ENCODE data around the gene ELMO1.
A peak's percentile ranks its signal among the peaks of the same experiment; 100 is the strongest.

The ELMO1 gene

GRCh38 chr7:36865019-36865418 is 583.6 kb downstream of the ELMO1 start:
- DNase-seq (ENCODE audit: low read depth in 2 of 2, low spot score in 1 of 2): no peak

DNA sequence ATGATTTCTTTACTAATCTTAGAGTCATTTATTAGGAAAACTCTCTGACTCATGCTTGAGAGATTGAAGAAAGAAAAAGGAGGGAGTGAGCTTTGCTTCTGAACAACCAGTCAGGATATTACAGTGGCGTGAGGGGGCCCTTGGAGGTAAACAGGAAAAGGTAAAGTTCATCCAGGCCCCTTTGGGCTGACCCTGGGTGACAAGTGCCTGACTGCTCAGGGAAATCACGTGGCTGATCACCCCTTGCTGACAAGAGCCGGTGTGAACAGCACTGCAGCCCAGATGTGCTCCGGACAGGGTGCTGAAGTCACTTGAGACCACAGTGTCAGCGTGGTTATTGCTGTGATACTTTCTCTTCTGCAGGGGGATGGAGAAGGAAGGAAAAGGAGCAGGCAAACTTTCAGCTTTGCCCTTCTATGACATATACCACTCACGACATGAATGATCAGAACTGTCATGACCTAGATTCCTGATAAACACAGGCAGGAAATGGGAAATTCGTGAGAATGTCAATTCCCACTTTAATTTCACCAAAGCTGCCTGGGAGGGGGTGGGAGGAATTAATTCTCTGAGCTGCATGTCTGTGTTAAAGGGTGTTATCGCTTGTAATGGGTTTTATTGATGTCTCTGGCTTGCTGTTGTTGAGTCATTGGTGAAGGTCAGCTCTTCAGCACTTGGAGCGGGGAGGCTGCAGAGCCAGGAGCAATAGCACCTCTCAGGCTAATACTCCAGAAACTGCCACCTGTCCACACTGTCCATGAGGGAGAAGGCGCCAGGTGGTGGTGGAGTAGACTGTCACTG is 584.6 kb downstream of the ELMO1 start:
- DNase-seq (ENCODE audit: low read depth in 2 of 2, low spot score in 1 of 2): peak in 1 of 2 donors; percentile 13

DNA sequence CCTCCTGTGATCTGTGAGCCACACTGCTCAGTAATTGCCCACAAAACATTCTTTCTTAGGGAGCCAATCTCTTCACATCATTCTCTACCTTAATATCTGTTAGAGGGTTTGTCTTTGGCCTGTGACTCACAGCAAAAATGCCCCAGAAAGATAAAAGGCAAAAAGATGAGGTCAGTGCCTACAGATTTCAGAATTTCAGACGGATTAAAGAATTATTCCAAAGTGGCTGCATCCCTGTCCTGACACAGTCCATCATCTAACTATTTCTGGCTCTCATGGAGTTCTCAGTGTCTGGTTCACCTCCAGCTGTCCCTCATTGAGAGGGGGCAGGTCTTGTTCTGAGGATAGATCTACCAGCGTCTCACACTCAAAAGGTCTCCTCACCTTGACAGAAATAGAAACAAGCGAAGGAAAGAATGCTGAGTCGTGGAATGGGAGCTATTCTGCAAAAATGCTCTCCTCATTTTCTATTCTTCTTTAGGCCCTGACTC is 585.8 kb downstream of the ELMO1 start:
- DNase-seq (ENCODE audit: low read depth in 2 of 2, low spot score in 1 of 2): no peak

DNA sequence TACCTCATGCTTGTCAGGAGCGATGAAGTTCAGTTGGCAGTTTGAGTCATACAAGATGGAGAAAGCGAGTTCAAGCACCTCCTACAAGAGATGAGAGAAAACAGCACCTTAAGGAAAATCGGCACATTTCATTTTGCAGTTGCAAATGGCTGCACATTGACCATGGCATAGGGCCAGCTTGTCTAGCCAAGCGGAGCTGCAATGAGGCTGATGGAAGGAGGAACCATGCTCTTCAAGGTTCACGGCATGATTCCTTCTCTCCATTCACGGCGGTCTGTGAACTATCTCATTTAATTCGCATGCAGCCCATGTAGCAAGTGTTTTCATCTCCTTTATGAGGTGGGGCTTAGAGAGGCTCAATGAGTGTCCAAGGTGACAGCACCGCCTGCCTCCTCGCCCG is 587.0 kb downstream of the ELMO1 start:
- no peak for DNase-seq (ENCODE audit: low read depth in 2 of 2, low spot score in 1 of 2)

DNA sequence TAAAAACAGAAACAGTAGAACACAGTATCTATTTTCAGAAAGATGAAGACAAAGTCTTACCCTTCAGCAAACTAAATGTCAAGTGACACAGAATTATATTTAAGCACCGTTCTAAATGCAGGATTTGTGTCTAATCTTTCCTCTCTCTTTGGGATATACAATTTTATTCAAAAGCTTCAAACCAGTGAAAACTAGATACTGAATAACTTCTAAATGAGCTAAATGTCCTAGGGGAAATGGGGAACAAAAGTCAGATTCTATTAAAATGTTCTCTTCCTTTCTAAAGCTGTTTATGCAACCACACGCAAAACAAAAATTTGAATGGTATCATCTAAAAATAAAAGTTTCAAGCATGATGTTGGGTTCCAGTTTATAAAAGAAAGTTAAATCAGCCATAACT is 588.0 kb downstream of the ELMO1 start:
- no peak for DNase-seq (ENCODE audit: low read depth in 2 of 2, low spot score in 1 of 2)

- DNase-seq (ENCODE audit: low read depth in 2 of 2, low spot score in 1 of 2): no peak
These were observed 593.3 kb downstream of the ELMO1 start for GRCh38 chr7:36855330-36855729.

- no peak for DNase-seq (ENCODE audit: low read depth in 2 of 2, low spot score in 1 of 2)
These were observed 594.0 kb downstream of the ELMO1 start for GRCh38 chr7:36854652-36855051.

GRCh38 chr7:36852931-36853330 is 595.7 kb downstream of the ELMO1 start:
- DNase-seq (ENCODE audit: low read depth in 2 of 2, low spot score in 1 of 2): no peak

DNA sequence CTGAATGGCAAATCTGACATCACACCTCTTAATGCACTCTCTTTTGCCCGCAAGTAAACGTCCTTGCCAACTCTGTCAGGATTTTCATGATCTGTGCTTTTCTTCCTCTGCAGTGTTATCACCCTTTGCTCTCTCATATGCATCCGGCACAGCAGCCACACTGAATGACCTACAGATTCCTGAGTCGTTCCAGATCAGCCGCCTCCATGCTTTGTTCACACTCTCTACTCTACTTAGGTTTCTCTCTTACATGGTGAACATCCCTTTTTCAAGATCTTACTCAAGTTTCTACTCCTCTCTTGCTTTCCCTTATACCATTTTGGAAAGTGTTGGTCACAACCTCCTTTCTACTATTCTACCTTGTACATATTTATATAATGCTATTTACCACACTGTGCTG is 596.6 kb downstream of the ELMO1 start:
- DNase-seq (ENCODE audit: low read depth in 2 of 2, low spot score in 1 of 2): no peak

DNA sequence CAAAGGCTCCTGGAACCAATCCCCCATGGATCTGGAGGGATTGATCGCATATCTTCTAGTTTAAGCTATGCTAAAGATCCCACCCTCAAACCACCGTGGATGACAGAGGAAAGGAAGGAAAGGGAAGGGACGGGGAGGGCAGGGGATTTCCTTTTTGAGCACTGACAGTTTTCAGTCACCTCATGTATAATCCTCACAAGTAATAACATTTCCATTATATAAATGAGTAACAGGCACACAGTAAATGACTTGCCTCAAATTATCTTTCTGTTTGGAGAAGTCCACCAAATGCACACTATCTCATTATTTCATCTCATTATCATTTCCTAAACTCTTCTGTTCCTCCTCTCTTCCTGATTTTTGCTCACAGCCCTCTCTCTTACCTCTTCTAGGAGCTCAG is 597.3 kb downstream of the ELMO1 start:
- no peak for DNase-seq (ENCODE audit: low read depth in 2 of 2, low spot score in 1 of 2)

DNA sequence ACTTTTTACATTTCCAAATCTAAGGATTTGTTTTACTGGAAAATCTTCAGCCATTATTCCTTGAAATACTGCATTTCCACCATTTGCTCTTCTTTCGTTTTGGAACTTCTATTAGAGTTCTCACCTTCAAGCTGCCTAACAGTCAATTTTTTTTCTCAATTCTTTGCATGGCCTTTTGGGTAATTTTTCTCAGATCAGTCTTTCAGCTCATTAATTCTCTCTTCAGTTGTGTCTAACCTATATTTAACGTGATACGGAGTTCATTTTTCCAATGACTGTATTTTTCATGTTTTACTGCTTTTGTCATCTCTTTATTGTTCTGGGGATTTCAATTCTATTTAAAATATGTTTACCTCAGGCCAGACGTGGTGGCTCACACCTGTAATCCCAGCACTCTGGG is 600.7 kb downstream of the ELMO1 start:
- no peak for DNase-seq (ENCODE audit: low read depth in 2 of 2, low spot score in 1 of 2)

DNA sequence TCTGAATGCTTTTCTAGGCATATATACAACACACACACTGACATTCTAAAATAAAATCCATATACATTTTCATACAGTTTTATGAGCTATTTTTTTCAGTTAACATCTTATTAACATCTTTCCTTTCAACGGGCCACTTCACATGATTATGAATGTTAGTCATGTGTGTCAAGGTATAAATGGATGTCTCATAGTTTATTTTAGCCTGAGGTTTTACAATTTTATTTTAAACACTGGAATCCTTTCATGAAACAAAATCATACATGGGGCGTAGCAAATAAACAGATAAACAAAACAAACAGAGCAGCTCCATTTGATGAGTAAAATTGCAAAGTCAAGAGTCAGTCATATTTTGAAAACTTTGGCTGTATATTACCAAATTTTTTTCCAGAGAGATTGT is 604.3 kb downstream of the ELMO1 start:
- DNase-seq (ENCODE audit: low read depth in 2 of 2, low spot score in 1 of 2): no peak

DNA sequence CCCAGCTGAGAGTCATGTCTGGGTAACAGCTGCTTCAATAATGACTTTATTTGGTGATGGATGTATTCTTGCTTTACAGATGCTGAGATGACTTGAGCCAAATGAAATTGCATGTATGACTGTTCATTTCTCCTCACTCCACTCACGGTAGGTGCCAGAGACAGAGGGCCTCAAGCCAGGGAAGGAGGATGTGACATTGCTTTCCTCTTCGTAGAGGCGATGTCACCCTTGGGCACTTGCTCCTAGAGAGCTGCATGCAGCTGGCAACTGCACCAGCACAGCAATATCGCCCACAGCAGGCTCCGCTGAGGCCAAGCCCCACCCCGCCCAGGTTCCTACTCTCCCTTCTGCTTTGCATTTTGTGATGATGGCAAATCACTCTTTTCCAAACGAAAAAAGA is 607.8 kb downstream of the ELMO1 start:
- DNase-seq (ENCODE audit: low read depth in 2 of 2, low spot score in 1 of 2): no peak

DNA sequence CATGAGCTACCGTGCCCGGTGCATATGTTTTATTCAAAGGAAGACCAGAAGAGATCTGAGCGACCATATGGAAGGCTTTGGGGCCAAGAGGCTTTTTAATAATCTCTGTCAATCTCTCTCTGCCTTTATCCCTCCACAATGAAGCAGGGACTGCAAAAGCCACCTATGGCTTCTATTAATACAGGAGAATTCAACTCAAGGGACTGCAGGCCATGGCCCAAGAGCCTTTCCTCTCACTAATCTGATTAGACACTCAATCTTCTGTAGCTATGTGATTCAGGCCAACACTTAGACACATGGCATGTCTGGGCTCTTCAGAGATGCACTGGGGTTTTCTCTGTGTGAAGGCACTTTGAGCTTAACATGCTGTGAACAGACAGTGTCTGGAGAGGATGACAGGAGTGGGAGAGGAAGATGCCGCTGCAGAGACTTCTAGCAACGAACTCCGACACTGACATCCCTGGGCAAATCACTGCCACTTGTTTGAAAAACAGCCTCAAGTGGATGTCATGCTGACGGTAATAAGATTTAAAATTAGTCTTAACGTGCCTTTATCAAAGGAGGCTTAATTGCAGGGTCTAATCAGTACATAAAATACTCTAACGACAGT is 609.9 kb downstream of the ELMO1 start:
- no peak for DNase-seq (ENCODE audit: low read depth in 2 of 2, low spot score in 1 of 2)

DNA sequence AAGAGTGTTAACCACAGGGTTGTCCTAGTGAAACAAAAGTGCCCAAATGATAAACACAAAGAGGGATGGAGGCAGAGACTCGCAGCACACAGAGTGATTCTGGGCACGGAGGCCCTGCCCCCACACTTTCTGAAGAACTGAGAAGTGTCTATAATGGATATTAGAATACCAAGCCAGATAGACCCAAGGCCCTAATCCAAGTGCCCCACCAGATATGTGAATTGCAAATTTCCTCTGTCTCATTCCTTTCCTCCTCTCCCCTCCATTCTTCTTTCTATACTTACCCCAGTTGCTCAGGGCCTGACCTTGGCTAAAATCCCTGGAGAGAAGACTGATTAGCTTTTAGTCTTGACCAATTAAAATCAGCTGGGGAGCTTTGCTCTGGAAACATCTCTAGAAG is 617.6 kb downstream of the ELMO1 start:
- DNase-seq (ENCODE audit: low read depth in 2 of 2, low spot score in 1 of 2): no peak

GRCh38 chr7:36827726-36828703 is 620.6 kb downstream of the ELMO1 start:
- DNase-seq (ENCODE audit: low read depth in 2 of 2, low spot score in 1 of 2): no peak

- DNase-seq (ENCODE audit: low read depth in 2 of 2, low spot score in 1 of 2): no peak
These were observed 623.2 kb downstream of the ELMO1 start for GRCh38 chr7:36825501-36825900.

- no peak for DNase-seq (ENCODE audit: low read depth in 2 of 2, low spot score in 1 of 2)
These were observed 625.3 kb downstream of the ELMO1 start for GRCh38 chr7:36823353-36823752.

- no peak for DNase-seq (ENCODE audit: low read depth in 2 of 2, low spot score in 1 of 2)
These were observed 627.0 kb downstream of the ELMO1 start for GRCh38 chr7:36821617-36822016.

GRCh38 chr7:36820527-36821170 is 628.0 kb downstream of the ELMO1 start:
- no peak for DNase-seq (ENCODE audit: low read depth in 2 of 2, low spot score in 1 of 2)

DNA sequence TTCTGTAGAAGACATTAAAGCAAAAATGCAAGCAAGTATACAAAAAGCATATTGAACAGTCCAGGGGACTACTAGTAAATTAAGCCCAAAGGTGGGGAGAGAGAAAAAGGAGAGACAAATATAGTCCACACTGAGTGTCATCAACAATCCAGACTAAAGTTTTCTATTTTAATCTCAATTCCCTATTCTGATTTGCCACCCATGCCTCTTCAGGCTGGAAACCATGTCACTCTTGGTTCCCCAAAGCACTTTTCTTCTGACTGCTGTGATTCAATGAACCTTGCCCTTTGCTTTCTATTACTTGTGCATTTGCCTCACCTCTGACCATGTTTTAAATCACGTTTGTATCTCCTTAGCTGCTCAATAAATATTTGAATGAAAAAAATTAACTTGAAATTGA is 629.0 kb downstream of the ELMO1 start:
- DNase-seq (ENCODE audit: low read depth in 2 of 2, low spot score in 1 of 2): no peak
